Mucosa of stomach (tissue), 1 donor: ENCODE measurements around the gene MLLT1.
A peak's percentile ranks its signal among the peaks of the same experiment; 100 is the strongest.
"Not testable (repeated sequence)": the region's sequence is repeated elsewhere in the genome, so short reads cannot be mapped to it uniquely, and the experiment has no call there.

Experiments
- H3K27me3 ChIP-seq: one replicate; pipeline ENCODE4 v1.7.0; 2013; ENCODE audit warnings: mild to moderate bottlenecking, low read length; ENCODE audit not compliant: control insufficient read depth, insufficient read depth
- H3K36me3 ChIP-seq: one replicate; pipeline ENCODE4 v1.7.0; 2013; ENCODE audit warnings: low read length; ENCODE audit not compliant: control insufficient read depth, insufficient read depth
- H3K4me1 ChIP-seq: one replicate; pipeline ENCODE4 v1.7.0; 2013; ENCODE audit warnings: mild to moderate bottlenecking, low read length; ENCODE audit not compliant: control insufficient read depth, insufficient read depth
- H3K4me3 ChIP-seq: one replicate; pipeline ENCODE4 v1.7.0; 2013; ENCODE audit warnings: low read length
- H3K9ac ChIP-seq: one replicate; pipeline ENCODE4 v1.7.0; 2013; ENCODE audit warnings: mild to moderate bottlenecking, low read length, moderate library complexity
- H3K9me3 ChIP-seq: one replicate; pipeline ENCODE4 v1.7.0; 2013; ENCODE audit warnings: mild to moderate bottlenecking, low read length, moderate library complexity; ENCODE audit not compliant: control insufficient read depth
- donor health status: Pancreatic carcinoma.

MLLT1 gene, protein sequence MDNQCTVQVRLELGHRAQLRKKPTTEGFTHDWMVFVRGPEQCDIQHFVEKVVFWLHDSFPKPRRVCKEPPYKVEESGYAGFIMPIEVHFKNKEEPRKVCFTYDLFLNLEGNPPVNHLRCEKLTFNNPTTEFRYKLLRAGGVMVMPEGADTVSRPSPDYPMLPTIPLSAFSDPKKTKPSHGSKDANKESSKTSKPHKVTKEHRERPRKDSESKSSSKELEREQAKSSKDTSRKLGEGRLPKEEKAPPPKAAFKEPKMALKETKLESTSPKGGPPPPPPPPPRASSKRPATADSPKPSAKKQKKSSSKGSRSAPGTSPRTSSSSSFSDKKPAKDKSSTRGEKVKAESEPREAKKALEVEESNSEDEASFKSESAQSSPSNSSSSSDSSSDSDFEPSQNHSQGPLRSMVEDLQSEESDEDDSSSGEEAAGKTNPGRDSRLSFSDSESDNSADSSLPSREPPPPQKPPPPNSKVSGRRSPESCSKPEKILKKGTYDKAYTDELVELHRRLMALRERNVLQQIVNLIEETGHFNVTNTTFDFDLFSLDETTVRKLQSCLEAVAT

GRCh38 chr19:6279931-6280591 lies at the start of gene MLLT1:
Gene MLLT1 (minus strand): TSS chr19:6279975. CDS start chr19:6279784, 191 bp downstream.
- Histone ChIP-seq H3K4me3 (peak within 1 kb of the TSS; percentile 46), H3K9me3 (no peaks in the 10 kb centered on the region), H3K9ac (peak within 1 kb of the TSS; percentile 84), H3K36me3 (no peaks in the 10 kb centered on the region), H3K4me1 (peaks cover 24% of the 10 kb centered on the region), H3K27me3 (no peaks in the 10 kb centered on the region)

DNA sequence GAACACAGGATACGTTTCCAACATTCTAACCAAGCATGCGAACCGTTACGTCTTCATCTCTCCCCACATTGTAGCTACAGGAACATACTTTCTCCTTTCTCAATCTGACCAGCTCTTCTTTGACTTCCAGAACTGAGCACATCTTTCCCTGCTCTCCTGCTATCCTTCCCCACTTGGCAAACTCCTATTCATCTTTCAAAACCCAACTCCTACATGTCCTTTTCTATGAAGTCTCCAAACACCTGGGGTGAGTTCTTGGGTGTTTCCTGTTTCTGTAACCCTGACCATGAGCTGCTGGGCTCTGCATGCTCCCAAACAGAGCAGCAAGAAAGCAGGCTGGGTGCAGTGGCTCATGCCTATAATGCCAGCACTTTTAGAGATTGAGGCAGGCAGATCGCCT lies 47.0 kb upstream of the MLLT1 start:
- Histone ChIP-seq H3K27me3 (no peaks in the 10 kb centered on the region), H3K4me3 (no peak overlapping the region), H3K9ac (no peak overlapping the region), H3K9me3 (no peaks in the 10 kb centered on the region), H3K4me1 (no peaks in the 10 kb centered on the region), H3K36me3 (no peaks in the 10 kb centered on the region)

DNA sequence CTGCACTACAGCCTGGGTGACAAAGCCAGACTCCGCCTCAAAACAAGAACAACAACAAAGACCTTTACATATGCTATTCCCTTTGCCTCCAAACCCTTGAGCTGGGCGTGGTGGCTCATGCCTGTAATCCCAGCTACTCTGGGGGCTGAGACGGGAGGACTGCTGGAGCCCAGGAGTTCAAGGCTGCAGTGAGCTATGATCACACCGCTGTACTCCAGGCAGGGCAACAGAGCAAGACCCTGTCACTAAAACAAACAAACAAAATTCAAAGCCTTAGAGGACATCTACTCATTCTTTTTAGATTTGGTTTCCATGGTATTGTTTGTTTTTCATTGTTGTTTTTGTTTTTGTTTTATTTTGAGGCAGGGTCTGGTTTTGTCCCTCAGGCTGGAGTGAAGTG lies 45.8 kb upstream of the MLLT1 start:
- no peaks in the 10 kb centered on the region for H3K9me3 ChIP-seq
- no peaks in the 10 kb centered on the region for H3K4me1 ChIP-seq
- no peak overlapping the region for H3K4me3 ChIP-seq
- H3K9ac ChIP-seq = no peak overlapping the region
- H3K27me3 ChIP-seq = peaks cover under 1% of the 10 kb centered on the region
- H3K36me3 ChIP-seq = no peaks in the 10 kb centered on the region

GRCh38 chr19:6324757-6325156 lies 45.0 kb upstream of the MLLT1 start:
- H3K36me3 ChIP-seq = no peaks in the 10 kb centered on the region
- no peaks in the 10 kb centered on the region for H3K9me3 ChIP-seq
- no peak overlapping the region for H3K9ac ChIP-seq
- no peak overlapping the region for H3K4me3 ChIP-seq
- peaks cover 2% of the 10 kb centered on the region for H3K27me3 ChIP-seq
- H3K4me1 ChIP-seq = no peaks in the 10 kb centered on the region

- H3K4me1 ChIP-seq = no peaks in the 10 kb centered on the region
- peaks cover 2% of the 10 kb centered on the region for H3K27me3 ChIP-seq
These were observed 42.5 kb upstream of the MLLT1 start for GRCh38 chr19:6322284-6322683.

DNA sequence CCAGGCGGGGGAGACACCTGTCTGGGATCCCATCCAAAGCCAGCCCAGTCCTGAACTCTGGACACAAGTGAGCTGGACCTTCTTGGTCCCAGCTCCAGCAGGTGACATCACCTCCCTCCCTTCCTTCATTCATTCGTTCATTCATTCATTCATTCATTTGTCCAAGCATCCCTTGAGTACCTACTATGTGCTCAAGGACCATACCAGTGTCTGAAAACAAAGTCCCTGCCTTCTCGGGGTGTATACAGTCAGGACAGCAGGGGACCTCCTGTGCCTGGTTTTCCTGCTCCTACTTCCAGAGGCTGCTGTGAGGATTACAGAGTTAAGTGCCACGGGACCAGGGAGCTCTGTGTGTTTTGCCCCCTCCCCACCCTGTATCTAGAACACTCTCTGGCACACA lies 39.6 kb upstream of the MLLT1 start:
- Histone ChIP-seq H3K36me3 (no peaks in the 10 kb centered on the region), H3K27me3 (peaks cover 2% of the 10 kb centered on the region), H3K4me3 (no peak overlapping the region), H3K9me3 (no peaks in the 10 kb centered on the region), H3K4me1 (no peaks in the 10 kb centered on the region), H3K9ac (no peak overlapping the region)

More at GRCh38 chr19:6322284-6322683, 42.5 kb upstream of the MLLT1 start:
- no peak overlapping the region for H3K9ac ChIP-seq
- no peaks in the 10 kb centered on the region for H3K9me3 ChIP-seq
- no peaks in the 10 kb centered on the region for H3K36me3 ChIP-seq
- H3K4me3 ChIP-seq = no peak overlapping the region

GRCh38 chr19:6318772-6319171 lies 39.0 kb upstream of the MLLT1 start:
- Histone ChIP-seq H3K9me3 (no peaks in the 10 kb centered on the region), H3K4me3 (no peak overlapping the region), H3K36me3 (no peaks in the 10 kb centered on the region), H3K4me1 (no peaks in the 10 kb centered on the region), H3K27me3 (peaks cover 2% of the 10 kb centered on the region), H3K9ac (no peak overlapping the region)

DNA sequence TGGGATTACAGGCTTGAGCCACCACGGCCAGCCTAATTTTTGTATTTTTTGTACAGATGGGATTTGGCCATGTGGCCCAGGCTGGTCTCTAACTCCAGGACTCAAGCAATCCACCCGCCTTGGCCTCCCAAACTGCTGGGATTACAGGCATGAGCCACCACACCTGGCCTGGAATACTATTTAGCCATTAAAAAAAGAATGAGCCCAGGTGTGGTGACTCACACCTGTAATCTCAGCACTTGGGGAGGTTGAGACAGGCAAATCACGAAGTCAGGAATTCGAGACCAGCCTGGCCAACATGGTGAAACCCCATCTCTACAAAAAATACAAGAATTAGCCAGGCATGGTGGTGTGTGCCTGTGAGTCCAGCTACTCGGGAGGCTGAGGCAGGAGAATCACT lies 35.9 kb upstream of the MLLT1 start:
- not testable (repeated sequence) for H3K36me3 ChIP-seq, H3K27me3 ChIP-seq, H3K4me3 ChIP-seq, H3K9ac ChIP-seq, H3K4me1 ChIP-seq, H3K9me3 ChIP-seq

DNA sequence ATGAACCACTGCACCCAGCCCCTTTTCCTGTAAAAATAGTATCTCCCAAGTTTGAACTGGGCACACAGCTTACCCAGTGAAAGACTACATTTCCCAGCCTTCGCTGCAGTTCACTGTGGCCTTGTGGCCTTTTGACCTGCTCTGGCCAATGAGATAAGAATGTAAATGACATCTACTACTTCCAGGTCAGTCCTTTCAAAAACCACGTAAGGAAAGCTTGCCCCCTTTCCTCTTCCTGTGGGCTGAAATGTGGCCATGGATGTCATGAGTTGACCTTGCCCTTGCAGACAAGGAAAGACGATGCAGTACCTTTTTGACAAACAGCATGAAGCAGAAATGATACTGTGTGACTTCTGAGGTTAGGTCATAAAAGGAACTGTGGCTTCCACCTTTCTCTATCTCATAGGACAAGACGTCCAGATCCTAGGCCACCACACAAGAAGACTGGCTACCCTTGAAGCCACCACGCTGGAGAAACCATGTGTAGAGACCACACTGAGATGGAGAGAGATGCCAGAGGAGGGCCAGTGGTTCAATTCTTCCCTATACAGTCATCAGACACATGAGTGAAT lies 33.7 kb upstream of the MLLT1 start:
- Histone ChIP-seq H3K4me1 (no peaks in the 10 kb centered on the region), H3K27me3 (peaks cover 4% of the 10 kb centered on the region), H3K4me3 (no peak overlapping the region), H3K36me3 (no peaks in the 10 kb centered on the region), H3K9ac (no peak overlapping the region), H3K9me3 (no peaks in the 10 kb centered on the region)

- Histone ChIP-seq H3K4me1 (no peaks in the 10 kb centered on the region), H3K9me3 (no peaks in the 10 kb centered on the region), H3K4me3 (no peak overlapping the region), H3K9ac (no peak overlapping the region), H3K27me3 (peaks cover 4% of the 10 kb centered on the region), H3K36me3 (no peaks in the 10 kb centered on the region)
These were observed 32.2 kb upstream of the MLLT1 start for GRCh38 chr19:6312018-6312417.

DNA sequence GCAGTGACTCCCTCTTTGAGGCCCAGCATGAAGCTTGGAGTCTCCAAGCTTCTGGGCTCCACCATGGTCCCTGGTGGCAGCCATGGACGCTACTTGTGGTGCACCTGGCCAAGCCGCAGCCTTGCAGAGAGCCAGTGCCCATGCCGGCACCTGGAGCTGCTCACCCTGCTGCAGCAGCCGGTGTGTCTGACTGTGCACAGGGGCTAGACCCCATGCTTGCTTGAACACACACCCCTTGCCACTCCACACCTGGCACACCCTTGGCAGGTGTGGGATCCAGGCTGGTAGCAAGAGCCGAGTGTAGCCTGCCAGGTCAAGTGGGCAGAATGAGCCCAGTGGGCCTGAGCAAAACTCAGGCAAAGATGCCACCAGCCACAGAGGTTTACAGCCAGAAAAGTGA lies 18.6 kb upstream of the MLLT1 start:
- H3K27me3 ChIP-seq = no peaks in the 10 kb centered on the region

DNA sequence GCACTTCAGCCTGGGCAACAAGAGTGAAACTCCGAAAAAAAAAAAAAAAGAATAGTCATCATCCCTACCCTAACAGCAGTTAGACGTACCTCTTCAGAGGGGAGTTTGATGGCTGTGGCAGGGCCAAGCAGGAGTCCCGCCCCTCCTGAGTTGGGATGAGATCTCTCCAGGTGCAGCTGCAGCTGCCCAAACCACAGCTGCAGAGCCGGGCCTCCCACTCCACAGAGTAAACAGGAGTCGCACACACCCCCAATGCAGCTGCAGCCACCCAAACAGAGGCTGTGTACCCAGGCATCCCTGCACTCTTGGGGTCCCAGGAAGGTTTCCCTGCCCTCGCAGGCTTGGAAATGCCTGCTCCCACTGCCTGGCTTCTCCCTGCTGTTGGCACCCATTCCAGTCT lies 17.4 kb upstream of the MLLT1 start:
- Histone ChIP-seq H3K9ac (no peak overlapping the region), H3K9me3 (peaks cover 9% of the 10 kb centered on the region), H3K4me1 (no peaks in the 10 kb centered on the region), H3K4me3 (no peak overlapping the region), H3K27me3 (no peaks in the 10 kb centered on the region), H3K36me3 (no peaks in the 10 kb centered on the region)

More for the DNA sequence above, 18.6 kb upstream of the MLLT1 start:
- Histone ChIP-seq H3K9ac (no peak overlapping the region), H3K4me3 (no peak overlapping the region), H3K4me1 (no peaks in the 10 kb centered on the region), H3K36me3 (no peaks in the 10 kb centered on the region), H3K9me3 (no peaks in the 10 kb centered on the region)
